A549 (cell line): ENCODE data around the gene DENND10.

Experiments
- CBX8 ChIP-seq: fragments of 200-600 bp; sonication (generic); IDR thresholded peaks from 2 replicates; pipeline ENCODE4 v1.6.1; 2016
- EP300 ChIP-seq, 2 experiments: fragments of >200 bp; sonication (Bioruptor Twin); formaldehyde crosslinking; IDR thresholded peaks; 2 replicates in 1 of 2; 3 replicates in 1 of 2; pipeline ENCODE4 v1.6.1; 2016 to 2017
- HOXA7 ChIP-seq: fragments of 250-450 bp; sonication (Bioruptor Pico); IDR thresholded peaks from 2 replicates; pipeline ENCODE4 v1.5.0; 2020; ENCODE audit warnings: mild to moderate bottlenecking, moderate library complexity
- MAFK ChIP-seq: fragments of 450-650 bp; IDR thresholded peaks from 2 replicates; pipeline ENCODE4 v1.6.1; 2014; ENCODE audit not compliant: partially characterized antibody
- MAZ ChIP-seq: fragments of 150-350 bp; IDR thresholded peaks from 2 replicates; pipeline ENCODE4 v1.6.1; 2014; ENCODE audit warnings: antibody characterized with exemption, low read depth, low read length, borderline replicate concordance
- MYC ChIP-seq: IDR thresholded peaks from 2 replicates; pipeline ENCODE4 v1.6.1; 2012; ENCODE audit warnings: mild to moderate bottlenecking, inconsistent platforms, low read length, improper control_type of control experiment, borderline replicate concordance
- POLR2A ChIP-seq: IDR thresholded peaks from 2 replicates; pipeline ENCODE4 v1.6.1; 2012; ENCODE audit warnings: mild to moderate bottlenecking, low read length
- RARB ChIP-seq: fragments of 250-450 bp; sonication (Bioruptor Pico); IDR thresholded peaks from 2 replicates; pipeline ENCODE4 v1.8.0; 2021; ENCODE audit warnings: mild to moderate bottlenecking, moderate library complexity
- TF ChIP-seq, protein P1 (sequence below): fragments of >200 bp; sonication (Bioruptor Twin); formaldehyde crosslinking; IDR thresholded peaks from 3 replicates; pipeline ENCODE4 v1.5.1; 2016
- TF ChIP-seq, protein P2 (sequence below): IDR thresholded peaks from 2 replicates; pipeline ENCODE4 v1.6.1; 2012
- TF ChIP-seq, protein P3 (sequence below): fragments of 450-650 bp; IDR thresholded peaks from 2 replicates; pipeline ENCODE4 v1.6.1; 2014; ENCODE audit warnings: antibody characterized with exemption

DNA sequence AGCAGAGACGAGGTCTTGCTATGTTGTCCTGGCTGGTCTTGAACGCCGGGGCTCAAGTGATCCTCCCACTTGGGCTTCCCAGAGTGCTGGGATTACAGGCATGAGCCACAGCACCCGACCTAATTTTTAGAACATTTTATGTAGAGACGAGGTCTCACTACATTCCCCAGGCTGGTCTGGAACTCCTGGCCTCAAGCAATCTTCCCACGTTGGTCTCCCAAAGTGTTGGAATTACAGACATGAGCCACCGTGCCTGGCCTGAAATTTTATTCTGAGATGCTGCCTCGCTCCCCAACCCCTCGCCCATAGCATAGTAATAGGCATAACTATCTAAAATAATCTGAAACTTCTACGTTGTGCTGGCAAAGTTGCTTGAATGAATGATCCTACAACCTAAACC is 39.7 kb downstream of the DENND10 start:
- TF ChIP-seq MAFK (no peak), RARB (CRISPR knock-in tag) (no peak), MYC (no peak), POLR2A (no peak), EP300 (IDR thresholded peaks at IDR 0.05) (no peak), HOXA7 (CRISPR knock-in tag) (no peak), MAZ (no peak), CBX8 (no peak)
- TF ChIP-seq, protein P1, sequence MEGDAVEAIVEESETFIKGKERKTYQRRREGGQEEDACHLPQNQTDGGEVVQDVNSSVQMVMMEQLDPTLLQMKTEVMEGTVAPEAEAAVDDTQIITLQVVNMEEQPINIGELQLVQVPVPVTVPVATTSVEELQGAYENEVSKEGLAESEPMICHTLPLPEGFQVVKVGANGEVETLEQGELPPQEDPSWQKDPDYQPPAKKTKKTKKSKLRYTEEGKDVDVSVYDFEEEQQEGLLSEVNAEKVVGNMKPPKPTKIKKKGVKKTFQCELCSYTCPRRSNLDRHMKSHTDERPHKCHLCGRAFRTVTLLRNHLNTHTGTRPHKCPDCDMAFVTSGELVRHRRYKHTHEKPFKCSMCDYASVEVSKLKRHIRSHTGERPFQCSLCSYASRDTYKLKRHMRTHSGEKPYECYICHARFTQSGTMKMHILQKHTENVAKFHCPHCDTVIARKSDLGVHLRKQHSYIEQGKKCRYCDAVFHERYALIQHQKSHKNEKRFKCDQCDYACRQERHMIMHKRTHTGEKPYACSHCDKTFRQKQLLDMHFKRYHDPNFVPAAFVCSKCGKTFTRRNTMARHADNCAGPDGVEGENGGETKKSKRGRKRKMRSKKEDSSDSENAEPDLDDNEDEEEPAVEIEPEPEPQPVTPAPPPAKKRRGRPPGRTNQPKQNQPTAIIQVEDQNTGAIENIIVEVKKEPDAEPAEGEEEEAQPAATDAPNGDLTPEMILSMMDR, result no peak
- TF ChIP-seq, protein P2, sequence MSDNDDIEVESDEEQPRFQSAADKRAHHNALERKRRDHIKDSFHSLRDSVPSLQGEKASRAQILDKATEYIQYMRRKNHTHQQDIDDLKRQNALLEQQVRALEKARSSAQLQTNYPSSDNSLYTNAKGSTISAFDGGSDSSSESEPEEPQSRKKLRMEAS, result no peak
- TF ChIP-seq, protein P3, sequence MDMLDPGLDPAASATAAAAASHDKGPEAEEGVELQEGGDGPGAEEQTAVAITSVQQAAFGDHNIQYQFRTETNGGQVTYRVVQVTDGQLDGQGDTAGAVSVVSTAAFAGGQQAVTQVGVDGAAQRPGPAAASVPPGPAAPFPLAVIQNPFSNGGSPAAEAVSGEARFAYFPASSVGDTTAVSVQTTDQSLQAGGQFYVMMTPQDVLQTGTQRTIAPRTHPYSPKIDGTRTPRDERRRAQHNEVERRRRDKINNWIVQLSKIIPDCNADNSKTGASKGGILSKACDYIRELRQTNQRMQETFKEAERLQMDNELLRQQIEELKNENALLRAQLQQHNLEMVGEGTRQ, result no peak
